ENCODE measurements around the gene MYADML2.

DNA sequence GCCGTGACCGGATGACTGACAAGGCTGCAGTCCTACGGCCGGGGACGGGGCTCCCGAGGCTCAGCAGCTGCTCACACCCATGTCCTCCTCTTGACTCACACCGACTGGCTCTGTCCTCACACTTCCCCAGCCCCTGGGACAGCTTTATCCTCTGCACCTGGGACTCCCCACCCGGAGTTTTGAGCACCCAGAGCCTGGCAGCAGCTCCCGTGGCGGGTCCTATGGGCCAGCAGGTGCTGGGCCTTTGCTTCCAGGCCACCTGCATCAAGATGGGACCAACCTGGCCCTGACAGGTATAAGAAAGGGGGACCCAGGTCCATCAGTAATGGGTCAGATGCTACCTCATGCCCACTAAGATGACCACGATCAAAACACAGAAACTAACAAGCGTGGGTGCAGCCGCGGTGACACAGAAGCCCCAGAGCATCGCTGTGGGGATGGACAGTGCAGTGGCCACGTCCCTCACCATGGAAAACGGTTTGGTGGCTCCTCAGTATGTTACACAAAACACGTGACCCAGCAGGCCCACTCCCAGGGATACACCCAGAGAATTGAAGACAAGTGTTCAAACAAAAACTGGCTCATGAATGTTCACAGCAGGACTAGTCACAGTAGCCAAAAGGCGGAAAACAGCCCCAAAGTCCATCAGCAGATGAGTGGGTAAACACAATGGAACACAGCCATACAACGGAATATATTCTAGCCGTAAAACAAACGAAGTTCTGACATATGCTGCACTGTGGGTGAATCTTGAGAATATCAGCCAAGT is 17.2 kb upstream of the MYADML2 start:
- TF ChIP-seq, protein P1, sequence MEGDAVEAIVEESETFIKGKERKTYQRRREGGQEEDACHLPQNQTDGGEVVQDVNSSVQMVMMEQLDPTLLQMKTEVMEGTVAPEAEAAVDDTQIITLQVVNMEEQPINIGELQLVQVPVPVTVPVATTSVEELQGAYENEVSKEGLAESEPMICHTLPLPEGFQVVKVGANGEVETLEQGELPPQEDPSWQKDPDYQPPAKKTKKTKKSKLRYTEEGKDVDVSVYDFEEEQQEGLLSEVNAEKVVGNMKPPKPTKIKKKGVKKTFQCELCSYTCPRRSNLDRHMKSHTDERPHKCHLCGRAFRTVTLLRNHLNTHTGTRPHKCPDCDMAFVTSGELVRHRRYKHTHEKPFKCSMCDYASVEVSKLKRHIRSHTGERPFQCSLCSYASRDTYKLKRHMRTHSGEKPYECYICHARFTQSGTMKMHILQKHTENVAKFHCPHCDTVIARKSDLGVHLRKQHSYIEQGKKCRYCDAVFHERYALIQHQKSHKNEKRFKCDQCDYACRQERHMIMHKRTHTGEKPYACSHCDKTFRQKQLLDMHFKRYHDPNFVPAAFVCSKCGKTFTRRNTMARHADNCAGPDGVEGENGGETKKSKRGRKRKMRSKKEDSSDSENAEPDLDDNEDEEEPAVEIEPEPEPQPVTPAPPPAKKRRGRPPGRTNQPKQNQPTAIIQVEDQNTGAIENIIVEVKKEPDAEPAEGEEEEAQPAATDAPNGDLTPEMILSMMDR (conservative IDR thresholded peaks at IDR 0.05; ENCODE audit: low read depth, low read length), result no peak
- TF ChIP-seq EZH2 (IDR thresholded peaks at IDR 0.05; ENCODE audit: borderline replicate concordance, low read depth, low read length, poor library complexity, severe bottlenecking), result no peak
